Measurements from ENCODE around the gene FCER2. TPM values are rescaled to one million over a fixed set of nuclear protein-coding genes. Genes with fewer than 3 reads are reported as not detected.
"Not testable (repeated sequence)": the region's sequence is repeated elsewhere in the genome, so short reads cannot be mapped to it uniquely, and the experiment has no call there.

Gene FCER2
- total RNA-seq, 2 donors from 2014 or later: 0.78 TPM; not detected in 1

DNA sequence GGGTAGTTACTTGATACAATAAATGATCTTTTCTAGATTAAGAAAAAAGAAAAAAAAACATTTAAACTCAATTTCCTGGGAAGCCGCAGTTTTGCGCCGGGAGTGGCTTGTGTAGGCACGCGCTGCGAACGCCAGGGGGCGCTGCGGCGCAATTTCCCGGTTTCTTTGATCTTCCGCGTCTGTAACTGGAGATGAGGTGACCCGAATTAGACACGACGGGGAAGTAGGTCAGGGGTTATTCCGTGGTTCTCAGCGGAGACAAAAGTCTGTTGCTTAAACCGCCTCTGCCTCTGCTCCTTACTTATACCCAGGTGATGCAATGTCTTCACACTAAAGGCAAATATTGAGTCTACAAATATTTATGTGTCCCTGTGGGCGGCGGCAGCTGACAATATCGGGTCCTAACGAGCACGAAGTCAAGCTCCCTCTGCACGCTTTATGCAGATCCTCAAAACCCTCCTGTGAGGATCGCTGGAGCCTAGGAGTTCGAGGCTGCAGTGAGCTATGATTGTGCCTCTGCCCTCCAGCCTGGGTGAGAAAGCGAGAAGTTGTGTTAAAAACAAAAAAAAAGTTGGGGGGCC lies 49.8 kb downstream of the FCER2 start:
- Mint-ChIP-seq H3K9me3 (no peaks in the 10 kb centered on the region), H3K4me1 (ENCODE audit: low read depth in 2 of 2) (peaks cover 11 to 18% of the 10 kb centered on the region in 2 donors), H3K36me3 (no peaks in the 10 kb centered on the region), H3K27me3 (no peaks in the 10 kb centered on the region), H3K4me3 (peak overlapping the region; percentile 78), H3K27ac (peak overlapping the region; percentile 37 to 85)
- ATAC-seq (peak; percentile 84 to 95), DNase-seq (ENCODE audit: low spot score) (peak; percentile 90)

DNA sequence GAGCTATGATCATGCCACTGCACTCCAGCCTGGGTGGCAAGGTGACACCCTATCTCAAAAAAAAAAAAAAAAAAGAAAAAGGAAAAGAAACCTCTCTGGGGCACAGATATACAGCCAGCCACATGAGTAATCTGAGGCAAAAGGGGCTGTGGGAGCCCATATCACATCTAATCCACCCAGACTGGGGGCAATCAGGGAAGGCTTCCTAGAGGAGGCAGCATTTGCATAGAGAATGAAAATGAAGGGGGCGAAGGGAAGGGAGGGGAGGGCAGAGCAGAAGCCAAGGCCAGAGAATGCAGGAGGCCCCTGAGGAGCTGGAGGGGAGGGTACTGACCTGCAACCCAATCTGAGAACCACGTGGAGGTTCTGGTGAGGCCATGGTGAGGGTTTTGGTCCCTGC lies 51.8 kb downstream of the FCER2 start:
- ATAC-seq: no peak
- no peak for DNase-seq (ENCODE audit: low spot score)
- Mint-ChIP-seq H3K27ac (no peak overlapping the region), H3K4me3 (no peak overlapping the region), H3K27me3 (no peaks in the 10 kb centered on the region), H3K36me3 (no peaks in the 10 kb centered on the region), H3K9me3 (no peaks in the 10 kb centered on the region), H3K4me1 (ENCODE audit: low read depth in 2 of 2) (peaks cover 14 to 17% of the 10 kb centered on the region in 2 donors)

- no peaks in the 10 kb centered on the region for H3K9me3 Mint-ChIP-seq
- DNase-seq (ENCODE audit: low spot score) (no peak), ATAC-seq (no peak)
- no peak overlapping the region for H3K27ac Mint-ChIP-seq
- H3K4me3 Mint-ChIP-seq: no peak overlapping the region
- H3K36me3 Mint-ChIP-seq: no peaks in the 10 kb centered on the region
- peaks cover 14 to 17% of the 10 kb centered on the region in 2 donors for H3K4me1 Mint-ChIP-seq (ENCODE audit: low read depth in 2 of 2)
- no peaks in the 10 kb centered on the region for H3K27me3 Mint-ChIP-seq
These were observed 53.5 kb downstream of the FCER2 start for GRCh38 chr19:7648265-7649014.

DNA sequence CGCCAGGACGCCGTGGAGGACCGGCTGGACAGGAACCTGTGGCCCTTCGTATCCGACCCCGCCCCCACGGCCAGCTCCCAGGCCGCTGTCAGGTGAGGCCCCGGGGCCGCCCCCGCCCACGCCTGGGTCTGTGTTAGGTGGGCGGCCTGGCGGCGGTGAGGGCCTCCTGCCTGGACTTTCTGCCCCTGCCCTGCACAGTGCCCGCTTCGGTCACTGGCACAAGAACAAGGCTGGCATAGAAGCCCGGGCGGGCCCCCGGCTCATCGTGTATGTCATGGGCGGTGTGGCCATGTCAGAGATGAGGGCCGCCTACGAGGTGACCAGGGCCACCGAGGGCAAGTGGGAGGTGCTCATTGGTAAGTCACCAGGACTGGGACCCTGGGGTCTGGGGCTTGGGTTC lies 54.8 kb downstream of the FCER2 start:
- H3K36me3 Mint-ChIP-seq: no peaks in the 10 kb centered on the region
- H3K9me3 Mint-ChIP-seq: no peaks in the 10 kb centered on the region
- peaks cover 6 to 7% of the 10 kb centered on the region in 2 donors for H3K4me1 Mint-ChIP-seq (ENCODE audit: low read depth in 2 of 2)
- no peak overlapping the region for H3K27ac Mint-ChIP-seq
- DNase-seq (ENCODE audit: low spot score): no peak
- ATAC-seq: no peak
- no peaks in the 10 kb centered on the region for H3K27me3 Mint-ChIP-seq
- no peak overlapping the region for H3K4me3 Mint-ChIP-seq

GRCh38 chr19:7646426-7646700 lies 55.6 kb downstream of the FCER2 start:
- Mint-ChIP-seq H3K9me3 (no peaks in the 10 kb centered on the region), H3K36me3 (no peaks in the 10 kb centered on the region), H3K27ac (no peak overlapping the region), H3K27me3 (no peaks in the 10 kb centered on the region), H3K4me1 (ENCODE audit: low read depth in 2 of 2) (peaks cover 4 to 6% of the 10 kb centered on the region in 2 donors), H3K4me3 (no peak overlapping the region)
- DNase-seq (ENCODE audit: low spot score): no peak
- no peak for ATAC-seq

DNA sequence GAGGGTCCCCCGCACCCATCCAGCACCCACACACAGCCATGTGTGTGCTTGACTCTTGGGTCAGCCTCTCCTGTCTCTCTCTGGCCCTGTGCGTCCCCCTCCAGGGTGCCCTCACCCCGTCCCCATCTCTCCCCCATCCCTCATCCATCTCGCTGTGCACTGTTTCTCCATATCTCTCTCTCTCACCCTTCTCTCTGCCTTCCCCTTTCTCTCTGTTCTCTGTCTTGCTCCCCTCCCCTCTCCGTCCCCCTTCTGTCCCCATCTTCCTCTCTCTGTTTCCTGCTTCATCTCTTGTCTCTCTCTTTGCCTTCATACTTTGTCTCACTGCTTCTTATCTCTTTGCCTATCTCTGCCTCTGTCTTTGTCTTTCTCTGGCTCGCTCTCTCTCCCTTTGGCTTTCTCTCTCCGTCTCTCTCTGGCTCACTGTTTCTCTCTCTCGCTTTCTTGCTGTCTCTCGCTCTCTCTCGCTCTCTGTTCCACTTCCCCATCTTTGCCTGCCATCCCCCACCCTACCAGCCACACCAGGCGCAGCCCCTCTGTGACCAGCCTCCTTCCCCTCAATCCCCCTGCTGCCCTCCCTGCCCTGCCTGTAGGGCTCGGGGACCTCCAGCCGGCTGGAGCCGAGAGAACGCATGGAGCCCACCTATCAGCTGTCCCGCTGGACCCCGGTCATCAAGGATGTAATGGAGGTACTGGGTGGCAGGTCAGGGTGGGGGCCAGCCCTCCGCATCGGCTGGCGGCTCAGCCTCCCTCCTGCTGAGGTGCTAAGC lies 56.1 kb downstream of the FCER2 start:
- Mint-ChIP-seq H3K27me3 (no peaks in the 10 kb centered on the region), H3K4me3 (no peak overlapping the region), H3K36me3 (no peaks in the 10 kb centered on the region), H3K27ac (no peak overlapping the region), H3K4me1 (ENCODE audit: low read depth in 2 of 2) (peaks cover 4 to 6% of the 10 kb centered on the region in 2 donors), H3K9me3 (no peaks in the 10 kb centered on the region)
- ATAC-seq (no peak), DNase-seq (ENCODE audit: low spot score) (no peak)

- Mint-ChIP-seq H3K27ac (peak overlapping the region in 1 of 2 donors; percentile 54), H3K4me1 (ENCODE audit: low read depth in 2 of 2) (peaks cover 7 to 10% of the 10 kb centered on the region in 2 donors), H3K9me3 (peaks cover under 1% of the 10 kb centered on the region), H3K4me3 (no peak overlapping the region), H3K36me3 (peaks cover 2% of the 10 kb centered on the region), H3K27me3 (no peaks in the 10 kb centered on the region)
- no peak for DNase-seq (ENCODE audit: low spot score)
- ATAC-seq: no peak
These were observed 56.8 kb downstream of the FCER2 start for GRCh38 chr19:7645163-7645562.

- peaks cover 9% of the 10 kb centered on the region for H3K36me3 Mint-ChIP-seq
- H3K27ac Mint-ChIP-seq: peak overlapping the region in 1 of 2 donors; percentile 54
- no peak for ATAC-seq
- H3K4me1 Mint-ChIP-seq (ENCODE audit: low read depth in 2 of 2): peaks cover 14 to 16% of the 10 kb centered on the region in 2 donors
- no peak for DNase-seq (ENCODE audit: low spot score)
- H3K4me3 Mint-ChIP-seq: no peak overlapping the region
- H3K27me3 Mint-ChIP-seq: no peaks in the 10 kb centered on the region
- peaks cover 6% of the 10 kb centered on the region for H3K9me3 Mint-ChIP-seq
These were observed 57.4 kb downstream of the FCER2 start for GRCh38 chr19:7644550-7644877.

DNA sequence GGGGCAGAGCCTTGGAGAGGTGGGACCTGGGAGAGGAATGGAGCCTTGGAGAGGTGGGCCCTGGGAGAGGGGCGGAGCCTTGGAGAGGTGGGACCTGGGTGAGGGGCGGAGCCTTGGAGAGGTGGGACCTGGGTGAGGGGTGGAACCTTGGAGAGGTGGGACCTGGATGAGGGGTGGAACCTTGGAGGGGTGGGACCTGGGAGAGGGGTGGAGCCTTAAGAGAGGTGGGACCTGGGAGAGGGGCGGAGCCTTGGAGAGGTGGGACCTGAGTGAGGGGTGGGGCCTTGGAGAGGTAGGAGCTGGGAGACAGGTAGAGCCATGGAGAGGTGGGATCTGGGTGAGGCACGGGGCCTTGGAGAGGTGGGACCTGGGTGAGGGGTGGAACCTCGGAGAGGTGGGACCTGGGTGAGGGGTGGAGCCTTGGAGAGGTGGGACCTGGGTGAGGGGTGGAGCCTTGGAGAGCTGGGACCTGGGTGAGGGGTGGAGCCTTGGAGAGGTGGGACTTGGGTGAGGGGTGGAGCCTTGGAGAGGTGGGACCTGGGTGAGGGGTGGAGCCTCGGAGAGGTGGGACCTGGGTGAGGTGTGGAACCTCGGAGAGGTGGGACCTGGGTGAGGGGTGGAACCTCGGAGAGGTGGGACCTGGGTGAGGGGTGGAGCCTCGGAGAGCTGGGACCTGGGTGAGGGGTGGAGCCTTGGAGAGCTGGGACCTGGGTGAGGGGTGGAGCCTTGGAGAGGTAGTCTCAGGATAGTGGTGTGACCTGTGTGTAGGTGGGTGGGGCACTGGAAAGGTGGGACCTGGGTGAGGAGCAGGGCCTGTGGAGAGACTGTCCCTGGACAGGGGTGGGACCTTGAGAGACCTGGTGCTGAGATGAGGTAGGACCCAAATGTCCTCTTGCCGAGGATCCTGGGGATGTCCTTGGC lies 58.0 kb downstream of the FCER2 start:
- not testable (repeated sequence) for H3K4me3 Mint-ChIP-seq; H3K36me3 Mint-ChIP-seq; ATAC-seq; DNase-seq (ENCODE audit: low spot score); H3K27me3 Mint-ChIP-seq; H3K27ac Mint-ChIP-seq; H3K9me3 Mint-ChIP-seq
- peaks cover 16 to 19% of the 10 kb centered on the region in 2 donors for H3K4me1 Mint-ChIP-seq (ENCODE audit: low read depth in 2 of 2)

- H3K4me1 Mint-ChIP-seq (ENCODE audit: low read depth in 2 of 2): peaks cover 19 to 20% of the 10 kb centered on the region in 2 donors
- peaks cover 6% of the 10 kb centered on the region for H3K9me3 Mint-ChIP-seq
- no peak overlapping the region for H3K27ac Mint-ChIP-seq
- H3K4me3 Mint-ChIP-seq: no peak overlapping the region
- DNase-seq (ENCODE audit: low spot score): no peak
- H3K36me3 Mint-ChIP-seq: peaks cover 9% of the 10 kb centered on the region
- no peak for ATAC-seq
- no peaks in the 10 kb centered on the region for H3K27me3 Mint-ChIP-seq
These were observed 58.9 kb downstream of the FCER2 start for GRCh38 chr19:7643031-7643415.

DNA sequence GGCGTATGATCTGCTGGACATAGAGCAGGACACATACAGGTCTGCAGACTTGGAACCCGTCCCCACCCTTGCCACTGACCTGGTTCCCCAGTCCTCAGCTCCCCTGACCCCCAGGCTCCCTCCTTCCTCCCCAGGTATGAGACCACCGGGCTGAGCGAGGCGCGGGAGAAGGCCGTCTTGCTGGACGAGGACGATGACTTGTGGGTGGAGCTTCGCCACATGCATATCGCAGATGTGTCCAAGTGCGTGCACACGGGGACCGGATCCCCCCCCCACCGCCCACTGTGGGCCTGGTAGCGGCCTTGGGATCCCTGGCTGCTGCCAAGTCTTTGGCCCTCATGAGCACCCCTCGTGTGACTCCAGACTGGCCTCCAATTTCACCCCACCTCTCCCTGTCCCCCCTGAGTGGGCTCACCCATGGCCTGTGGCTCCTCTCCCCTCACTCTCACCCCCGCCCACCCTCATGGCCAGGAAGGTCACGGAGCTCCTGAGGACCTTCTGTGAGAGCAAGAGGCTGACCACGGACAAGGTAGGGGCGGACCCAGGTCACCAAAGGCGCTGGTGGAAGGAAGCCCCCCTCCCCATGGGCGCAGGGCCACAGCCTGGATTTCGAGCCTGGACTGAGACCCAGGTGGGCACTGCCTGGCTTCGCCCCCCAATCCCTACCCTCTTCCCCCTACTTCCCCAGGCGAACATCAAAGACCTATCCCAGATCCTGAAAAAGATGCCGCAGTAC lies 59.5 kb downstream of the FCER2 start:
- no peaks in the 10 kb centered on the region for H3K27me3 Mint-ChIP-seq
- H3K4me1 Mint-ChIP-seq (ENCODE audit: low read depth in 2 of 2): peaks cover 23 to 24% of the 10 kb centered on the region in 2 donors
- H3K36me3 Mint-ChIP-seq: peaks cover 9% of the 10 kb centered on the region
- H3K27ac Mint-ChIP-seq: no peak overlapping the region
- H3K9me3 Mint-ChIP-seq: peaks cover 6% of the 10 kb centered on the region
- DNase-seq (ENCODE audit: low spot score): no peak
- no peak for ATAC-seq
- no peak overlapping the region for H3K4me3 Mint-ChIP-seq

GRCh38 chr19:7641290-7642276 lies 60.3 kb downstream of the FCER2 start:
- H3K27me3 Mint-ChIP-seq: no peaks in the 10 kb centered on the region
- peaks cover 25% of the 10 kb centered on the region in 2 donors for H3K4me1 Mint-ChIP-seq (ENCODE audit: low read depth in 2 of 2)
- peaks cover 6% of the 10 kb centered on the region for H3K9me3 Mint-ChIP-seq
- no peak overlapping the region for H3K27ac Mint-ChIP-seq
- H3K36me3 Mint-ChIP-seq: peaks cover 9% of the 10 kb centered on the region
- no peak overlapping the region for H3K4me3 Mint-ChIP-seq
- DNase-seq (ENCODE audit: low spot score) (no peak), ATAC-seq (no peak)
